Measurements from ENCODE around the gene APOB.

The APOB gene

GRCh38 chr2:21047141-21048009, 3.5 kb upstream of the APOB start:
- DNase-seq = peak; percentile 15 to 35

- no peak for DNase-seq
Measured at GRCh38 chr2:21046506-21046905, 2.6 kb upstream of the APOB start.

GRCh38 chr2:21044694-21045371, 960 bp upstream of the APOB start:
- no peak for DNase-seq

GRCh38 chr2:21042958-21043743, 722 bp downstream of the APOB start:
- DNase-seq = peak; percentile 18 to 48

- no peak for DNase-seq
Measured at GRCh38 chr2:21042708-21042957, 1.2 kb downstream of the APOB start.

GRCh38 chr2:21041943-21042707, 1.7 kb downstream of the APOB start:
- DNase-seq = peak in 1 of 2 experiments; percentile 2

- DNase-seq = no peak
Measured at GRCh38 chr2:21041462-21041861, 2.4 kb downstream of the APOB start.

GRCh38 chr2:21040468-21041377, 3.1 kb downstream of the APOB start:
- DNase-seq = no peak

- no peak for DNase-seq
Measured at GRCh38 chr2:21039979-21040467, 3.9 kb downstream of the APOB start.

GRCh38 chr2:21039080-21039556, 4.8 kb downstream of the APOB start:
- DNase-seq = no peak

- peak; percentile 39 to 42 for DNase-seq
Measured at GRCh38 chr2:21038403-21039073, 5.3 kb downstream of the APOB start.

GRCh38 chr2:21037671-21038108, 6.2 kb downstream of the APOB start:
- DNase-seq = no peak

GRCh38 chr2:21036708-21037670, 6.9 kb downstream of the APOB start:
- no peak for DNase-seq

- DNase-seq = no peak
Measured at GRCh38 chr2:21035974-21036707, 7.7 kb downstream of the APOB start.

GRCh38 chr2:21035282-21035973, 8.4 kb downstream of the APOB start:
- no peak for DNase-seq

- no peak for DNase-seq
Measured at GRCh38 chr2:21034972-21035279, 8.9 kb downstream of the APOB start.

- DNase-seq = no peak
Measured at GRCh38 chr2:21034156-21034971, 9.5 kb downstream of the APOB start.

All from SHP77 (cell line).